AG10803 (cell line): ENCODE data around the gene ASF1B.
"Not testable (repeated sequence)": the region's sequence is repeated elsewhere in the genome, so short reads cannot be mapped to it uniquely, and the experiment has no call there.

ENCODE experiments used
- DNase-seq: peaks from one replicate; pipeline ENCODE4 v3.0.0; 2010; ENCODE audit warnings: low read depth
- H3K4me3 ChIP-seq: 2 replicates; pipeline ENCODE4 v1.5.1; 2011; ENCODE audit warnings: mild to moderate bottlenecking, low read length, control low read depth
- TF ChIP-seq, protein P1 (sequence below): conservative IDR thresholded peaks from 2 replicates; pipeline ENCODE4 v1.5.1; 2011; ENCODE audit warnings: mild to moderate bottlenecking, low read length, control low read depth, inconsistent platforms

Gene ASF1B

DNA sequence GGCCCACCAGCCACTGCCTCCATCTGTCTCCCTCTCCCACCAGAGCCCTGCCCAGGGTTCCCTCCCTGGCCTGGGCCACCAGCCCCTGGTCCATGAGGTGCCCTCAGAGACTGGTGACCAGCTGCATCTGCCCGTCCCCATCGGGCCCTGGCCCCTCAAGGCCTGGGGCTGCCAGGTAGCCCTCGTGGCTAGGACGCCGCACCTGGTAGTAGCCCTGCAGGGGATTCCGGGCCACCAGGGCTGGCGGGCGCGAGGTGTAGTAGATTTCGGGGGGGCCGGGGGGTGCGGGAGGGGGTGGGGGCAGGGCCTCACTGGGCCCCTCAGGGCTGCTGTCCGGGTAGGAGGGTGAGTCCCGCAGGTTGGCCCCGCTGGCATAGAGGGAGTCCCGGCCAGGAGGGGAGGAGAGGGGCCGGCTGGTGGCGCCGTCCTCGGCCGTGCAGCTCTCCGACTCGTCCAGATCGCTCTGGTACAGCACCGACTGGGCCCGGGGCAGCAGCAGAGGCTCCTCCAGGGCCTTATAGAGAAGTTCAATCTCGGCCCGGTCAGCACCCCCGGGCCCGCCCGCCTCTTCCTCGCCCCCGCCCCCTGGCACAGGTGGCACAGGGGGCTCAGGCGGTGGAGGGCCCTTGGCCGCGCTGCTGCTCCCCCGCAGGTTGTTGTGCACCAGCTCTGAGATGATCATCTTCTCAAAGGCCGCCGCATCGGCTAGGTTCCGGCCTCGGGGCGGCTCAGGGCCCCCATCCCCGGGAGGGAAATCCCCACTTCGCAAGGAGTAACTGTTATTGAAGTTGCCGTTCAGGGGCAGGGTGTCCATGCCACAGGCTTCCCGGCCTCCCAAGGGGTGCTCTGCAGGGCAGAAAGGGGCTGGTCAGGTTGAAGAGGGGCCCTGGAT is 14.6 kb upstream of the ASF1B start:
- DNase-seq, result no peak
- TF ChIP-seq, protein P1, sequence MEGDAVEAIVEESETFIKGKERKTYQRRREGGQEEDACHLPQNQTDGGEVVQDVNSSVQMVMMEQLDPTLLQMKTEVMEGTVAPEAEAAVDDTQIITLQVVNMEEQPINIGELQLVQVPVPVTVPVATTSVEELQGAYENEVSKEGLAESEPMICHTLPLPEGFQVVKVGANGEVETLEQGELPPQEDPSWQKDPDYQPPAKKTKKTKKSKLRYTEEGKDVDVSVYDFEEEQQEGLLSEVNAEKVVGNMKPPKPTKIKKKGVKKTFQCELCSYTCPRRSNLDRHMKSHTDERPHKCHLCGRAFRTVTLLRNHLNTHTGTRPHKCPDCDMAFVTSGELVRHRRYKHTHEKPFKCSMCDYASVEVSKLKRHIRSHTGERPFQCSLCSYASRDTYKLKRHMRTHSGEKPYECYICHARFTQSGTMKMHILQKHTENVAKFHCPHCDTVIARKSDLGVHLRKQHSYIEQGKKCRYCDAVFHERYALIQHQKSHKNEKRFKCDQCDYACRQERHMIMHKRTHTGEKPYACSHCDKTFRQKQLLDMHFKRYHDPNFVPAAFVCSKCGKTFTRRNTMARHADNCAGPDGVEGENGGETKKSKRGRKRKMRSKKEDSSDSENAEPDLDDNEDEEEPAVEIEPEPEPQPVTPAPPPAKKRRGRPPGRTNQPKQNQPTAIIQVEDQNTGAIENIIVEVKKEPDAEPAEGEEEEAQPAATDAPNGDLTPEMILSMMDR, result no peak
- no peak overlapping the region for H3K4me3 ChIP-seq

DNA sequence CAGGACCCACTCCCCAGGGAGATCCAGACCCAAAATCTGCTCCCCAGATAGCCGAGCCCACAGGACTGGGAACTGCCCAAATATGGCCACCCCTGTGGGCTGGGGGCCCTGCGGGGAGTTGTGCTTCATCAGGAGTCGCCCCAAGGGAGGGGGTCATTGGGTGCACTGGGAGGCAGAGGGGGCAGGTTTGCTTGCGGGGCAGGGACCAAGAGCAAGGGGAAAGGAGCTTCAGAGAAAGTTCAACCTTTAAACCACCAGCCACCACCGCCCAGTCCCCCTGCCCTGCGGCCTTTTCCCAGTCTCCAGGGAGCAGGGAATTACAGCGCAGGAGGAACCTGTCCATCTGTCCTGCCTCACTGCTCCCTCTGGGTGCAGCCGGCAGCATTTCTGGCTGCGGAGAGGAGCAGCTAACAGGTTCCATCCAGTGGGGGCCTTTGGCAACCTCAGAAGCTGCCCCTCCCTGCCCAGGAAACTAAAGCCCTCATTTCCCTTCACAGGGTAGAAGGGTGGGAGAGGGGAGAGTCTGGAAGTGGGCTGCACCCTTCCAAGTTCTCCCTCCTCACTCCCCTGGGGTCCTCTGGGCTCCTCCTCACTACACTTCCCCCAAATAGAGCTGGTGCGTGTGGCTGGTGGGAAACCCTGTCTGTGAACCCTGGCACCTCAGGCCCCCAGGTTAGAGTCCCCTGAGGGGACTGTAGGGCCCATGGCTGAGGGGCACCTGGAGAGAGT is 13.8 kb upstream of the ASF1B start:
- DNase-seq, result no peak

DNA sequence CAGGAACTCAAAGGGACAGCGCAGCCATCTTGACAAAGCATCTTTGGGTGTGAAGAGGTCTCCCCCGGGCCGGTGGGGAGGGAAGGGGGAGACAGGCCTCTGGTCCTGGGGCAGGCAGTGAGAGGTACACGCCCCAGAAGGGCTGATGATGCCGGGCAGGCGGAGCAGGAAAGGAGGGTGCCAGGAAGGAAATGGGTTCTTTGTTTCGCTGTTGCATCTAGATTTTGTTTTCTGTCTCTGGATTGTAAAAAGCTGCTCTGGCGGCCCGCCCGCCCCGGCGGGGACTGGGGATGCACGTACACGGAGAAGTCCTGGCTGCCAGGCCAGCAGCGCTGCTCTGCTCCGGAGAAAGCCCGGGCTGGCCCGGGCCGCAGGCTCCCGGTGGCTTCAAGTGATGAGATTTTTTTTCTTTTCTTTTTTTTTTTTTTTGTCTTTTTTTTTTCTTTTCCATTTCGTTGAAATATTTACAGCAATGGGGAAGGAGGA is 13.2 kb upstream of the ASF1B start:
- H3K4me3 ChIP-seq, result peak overlapping the region; percentile 26
- TF ChIP-seq, protein P1, result no peak
- DNase-seq, result peak; percentile 67

More for the DNA sequence above, 13.8 kb upstream of the ASF1B start:
- TF ChIP-seq, protein P1, result no peak
- H3K4me3 ChIP-seq, result no peak overlapping the region

DNA sequence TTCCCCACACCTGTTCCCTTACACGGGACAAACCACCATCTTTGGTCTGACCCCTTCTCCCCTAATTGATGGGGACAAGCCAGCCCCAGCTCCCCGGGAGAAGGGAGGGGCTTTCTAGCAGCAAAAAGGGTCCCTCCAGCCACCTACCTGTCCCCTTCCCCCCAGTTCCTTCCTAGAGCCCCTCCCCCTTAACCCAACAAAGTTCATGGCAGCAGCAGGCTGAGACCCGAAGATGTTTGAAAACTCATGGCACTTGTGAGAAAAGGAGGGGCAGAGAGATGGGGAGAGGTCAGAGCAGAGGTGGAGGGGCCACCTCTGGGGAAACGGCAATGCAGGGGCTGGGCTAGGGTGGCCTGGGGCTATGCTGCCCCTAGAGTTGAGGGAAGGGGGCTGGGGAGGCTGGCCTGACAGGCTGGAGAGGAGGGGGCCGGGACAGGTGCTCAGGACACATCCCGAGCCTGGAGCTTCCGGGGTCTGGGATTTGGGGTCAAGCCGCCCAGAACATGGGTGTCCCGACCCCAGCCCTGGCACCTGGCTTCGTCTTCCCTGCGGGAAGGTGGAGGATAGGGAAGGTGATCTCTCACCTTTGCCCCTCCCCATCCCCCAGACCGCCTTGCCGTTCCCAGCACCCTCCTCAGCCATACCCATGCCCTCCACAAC is 12.5 kb upstream of the ASF1B start:
- peak overlapping the region; percentile 26 for H3K4me3 ChIP-seq
- DNase-seq, result no peak
- TF ChIP-seq, protein P1, result no peak

DNA sequence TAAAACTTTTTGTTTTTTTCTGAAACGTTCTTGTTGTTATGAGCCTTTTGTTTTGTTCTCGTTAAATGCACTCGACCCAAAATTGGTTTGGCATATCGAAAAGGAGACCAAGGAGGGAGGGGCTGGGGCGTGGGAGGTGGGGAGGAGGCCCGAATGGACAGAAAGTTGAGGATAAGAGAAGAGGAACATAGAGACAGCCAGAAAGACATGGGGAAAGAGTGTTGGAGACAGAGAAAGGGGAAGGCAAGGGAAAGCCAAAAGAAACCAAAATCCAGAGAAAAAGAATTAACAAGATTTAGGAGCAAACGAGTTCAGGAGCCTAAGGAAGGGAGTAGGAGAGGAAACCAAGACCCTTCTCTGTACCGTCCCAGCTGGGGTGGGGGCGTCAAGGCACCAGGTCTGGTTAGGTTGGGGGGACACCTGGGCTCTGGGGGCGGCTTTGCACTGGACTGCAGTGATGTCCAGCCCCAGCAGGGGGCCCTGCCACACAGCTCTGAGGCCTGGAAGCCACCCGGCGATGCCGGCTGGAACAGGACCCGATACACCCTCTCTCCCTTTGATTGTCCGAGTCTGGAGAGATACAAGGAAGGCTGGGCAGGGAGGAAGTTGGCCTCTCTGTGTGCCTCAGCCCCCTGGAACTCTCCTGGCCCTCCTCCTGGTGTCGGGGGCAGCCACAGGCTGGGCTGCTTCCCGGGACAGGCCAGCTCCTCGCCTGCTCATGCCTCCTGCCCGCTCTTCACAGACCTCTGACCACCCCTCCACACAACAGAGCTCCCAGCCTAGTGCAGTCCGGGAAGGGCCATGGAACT is 11.6 kb upstream of the ASF1B start:
- peak; percentile 64 for DNase-seq
- TF ChIP-seq, protein P1, result peak; percentile 91
- H3K4me3 ChIP-seq, result no peak overlapping the region

DNA sequence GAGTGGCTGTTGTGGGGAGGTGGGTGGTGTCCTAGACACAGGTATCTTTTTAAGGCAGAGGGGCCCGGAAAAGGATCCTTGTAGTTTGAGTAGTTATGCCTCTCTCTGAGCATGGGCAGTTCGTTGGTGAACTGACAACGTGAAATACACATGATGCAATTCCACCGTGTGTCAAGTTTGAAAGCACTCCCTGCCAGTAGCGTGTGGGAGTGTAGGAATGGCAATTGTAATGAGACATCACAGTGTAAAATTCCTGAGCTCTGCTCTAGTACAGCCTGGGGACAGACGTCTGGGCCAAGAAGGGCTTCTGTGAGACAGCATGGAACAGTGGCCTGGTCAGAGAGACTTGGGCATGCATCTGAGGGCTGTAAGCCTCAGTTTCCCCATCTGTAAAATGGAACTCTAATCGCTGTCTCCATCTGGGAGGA is 10.4 kb upstream of the ASF1B start:
- no peak overlapping the region for H3K4me3 ChIP-seq
- TF ChIP-seq, protein P1, result no peak
- DNase-seq, result peak; percentile 92

DNA sequence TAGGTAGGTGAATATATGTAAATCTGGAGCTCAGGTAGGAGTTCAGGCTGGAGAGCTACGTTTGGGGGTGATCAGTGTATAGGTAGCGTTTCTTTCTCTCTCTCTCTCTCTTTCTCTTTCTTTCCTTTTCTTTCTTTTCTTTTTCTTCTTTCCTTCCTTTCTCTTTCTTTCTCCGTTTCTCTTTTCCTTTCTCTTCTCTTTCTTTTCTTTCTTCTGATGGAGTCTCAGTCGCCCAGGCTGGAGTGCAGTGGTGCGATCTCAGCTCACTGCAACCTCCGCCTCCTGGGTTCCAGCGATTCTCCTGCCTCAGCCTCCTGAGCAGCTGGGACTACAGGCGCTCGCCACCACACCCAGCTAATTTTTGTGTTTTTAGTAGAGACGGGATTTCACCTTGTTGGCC is 9.8 kb upstream of the ASF1B start:
- not testable (repeated sequence) for DNase-seq, H3K4me3 ChIP-seq
